Prostate gland (tissue), 2 donors: ENCODE results near the gene ABCB11. TPM values are rescaled to one million over a fixed set of nuclear protein-coding genes. Genes with fewer than 3 reads are reported as not detected.

Experiments used
- DNase-seq: peaks from one replicate; pipeline ENCODE4 v3.0.0-alpha.2; 2019; ENCODE audit warnings: low spot score
- H3K27ac ChIP-seq, 2 donors: fragments of 200-600 bp; sonication (generic); 2 replicates each; pipeline ENCODE4 v1.5.1; 2017 to 2019
- H3K27me3 ChIP-seq: fragments of 200-600 bp; sonication (generic); replicated peaks from 2 replicates; pipeline ENCODE4 v1.5.1; 2019; ENCODE audit not compliant: insufficient read depth
- H3K36me3 ChIP-seq, 2 donors: fragments of 200-600 bp; sonication (generic); 1 replicate in 1 of 2; 2 replicates in 1 of 2; pipeline versions ENCODE4 v1.5.1 to v1.8.1; 2017 to 2019
- H3K4me1 ChIP-seq: fragments of 200-600 bp; sonication (generic); replicated peaks from 2 replicates; pipeline ENCODE4 v1.5.1; 2019
- H3K4me3 ChIP-seq, 2 donors: fragments of 200-600 bp; sonication (generic); 2 replicates each; pipeline ENCODE4 v1.5.1; 2017 to 2019
- H3K9me3 ChIP-seq: fragments of 200-600 bp; sonication (generic); 2 replicates; pipeline ENCODE4 v1.5.1; 2017
- POLR2A ChIP-seq: fragments of 450-650 bp; IDR thresholded peaks from one replicate; pipeline ENCODE4 v1.6.1; 2016; ENCODE audit warnings: antibody characterized with exemption, mild to moderate bottlenecking
- POLR2AphosphoS5 ChIP-seq: sonication (generic); formaldehyde crosslinking; IDR thresholded peaks from one replicate; pipeline ENCODE4 v1.6.1; 2017; ENCODE audit warnings: antibody characterized with exemption
- WGBS: methylation state at CpG from one replicate; pipeline ENCODE4 v1.1.5; 2018; 5-methylcytosine and 5-hydroxymethylcytosine counted together
- intact Hi-C: fragments of 100-400 bp; cut with DNase I; formaldehyde crosslinking; loops from one replicate; pipeline ENCODE4 v1.14.2; 2022
- total RNA-seq, 2 donors: library from RNA; depleted of rRNA; stranded (reverse); fragments of >200 nt; gene quantifications; one replicate each; pipeline ENCODE4 v1.1.0, GENCODE V29; 2016
- TF ChIP-seq, protein P1 (sequence below), 4 experiments: fragments of 200-600 bp in 2 of 4; fragments of 450-650 bp in 2 of 4; sonication (generic) in 2 of 4; IDR thresholded peaks; 1 replicate in 3 of 4; 2 replicates in 1 of 4; pipeline ENCODE4 v1.5.1; 2016 to 2019; ENCODE audit warnings: antibody characterized with exemption in 4 of 4, mild to moderate bottlenecking in 2 of 4, moderate library complexity in 2 of 4

Gene ABCB11
- total RNA-seq, 2 donors from 2014 or later: 1.2 TPM; not detected in 1

DNA sequence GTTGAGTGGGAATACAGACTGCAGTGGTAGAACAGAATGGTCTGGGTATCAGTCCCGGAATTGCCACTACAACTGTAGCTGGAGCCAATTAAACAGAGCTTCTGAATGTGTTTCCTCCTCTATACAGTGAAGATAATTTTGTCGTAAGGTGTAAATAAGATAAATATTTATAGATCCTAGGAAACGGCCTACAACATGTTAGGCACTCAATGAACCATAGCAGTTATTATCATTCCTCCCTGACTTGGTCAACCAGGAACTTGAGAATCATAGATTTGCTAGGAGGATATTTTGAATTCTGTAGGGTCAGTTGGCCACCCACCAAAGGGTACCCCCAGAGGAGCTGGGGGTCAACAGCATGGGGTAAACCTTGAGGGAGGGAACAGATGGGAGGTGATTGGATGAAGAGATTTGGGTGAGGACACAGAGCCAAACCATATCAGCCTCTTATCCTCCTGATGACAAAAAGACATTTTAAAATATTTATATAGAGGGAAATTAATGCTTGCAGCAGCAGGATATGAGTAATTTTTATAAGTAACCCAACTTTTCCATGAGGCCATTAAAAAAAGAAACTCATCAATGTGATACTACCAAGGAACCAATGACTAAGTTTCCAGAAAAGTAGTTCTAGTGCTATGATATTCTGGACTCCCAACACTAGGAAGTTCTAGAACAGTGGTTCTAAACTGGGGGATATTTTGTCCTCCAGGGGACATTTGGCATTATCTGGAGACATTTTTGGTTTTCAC lies 42.3 kb upstream of the ABCB11 start:
- H3K36me3 ChIP-seq: no peaks in the 10 kb centered on the region
- 91% methylated on average over 3 of the region's 3 CpGs for WGBS
- H3K4me1 ChIP-seq: no peaks in the 10 kb centered on the region
- H3K27me3 ChIP-seq: no peaks in the 10 kb centered on the region
- intact Hi-C loops: no loop called here
- H3K27ac ChIP-seq: no peak overlapping the region
- no peak overlapping the region for H3K4me3 ChIP-seq
- no peak for DNase-seq
- H3K9me3 ChIP-seq: no peaks in the 10 kb centered on the region
- no peak for TF ChIP-seq POLR2AphosphoS5
- TF ChIP-seq, protein P1, sequence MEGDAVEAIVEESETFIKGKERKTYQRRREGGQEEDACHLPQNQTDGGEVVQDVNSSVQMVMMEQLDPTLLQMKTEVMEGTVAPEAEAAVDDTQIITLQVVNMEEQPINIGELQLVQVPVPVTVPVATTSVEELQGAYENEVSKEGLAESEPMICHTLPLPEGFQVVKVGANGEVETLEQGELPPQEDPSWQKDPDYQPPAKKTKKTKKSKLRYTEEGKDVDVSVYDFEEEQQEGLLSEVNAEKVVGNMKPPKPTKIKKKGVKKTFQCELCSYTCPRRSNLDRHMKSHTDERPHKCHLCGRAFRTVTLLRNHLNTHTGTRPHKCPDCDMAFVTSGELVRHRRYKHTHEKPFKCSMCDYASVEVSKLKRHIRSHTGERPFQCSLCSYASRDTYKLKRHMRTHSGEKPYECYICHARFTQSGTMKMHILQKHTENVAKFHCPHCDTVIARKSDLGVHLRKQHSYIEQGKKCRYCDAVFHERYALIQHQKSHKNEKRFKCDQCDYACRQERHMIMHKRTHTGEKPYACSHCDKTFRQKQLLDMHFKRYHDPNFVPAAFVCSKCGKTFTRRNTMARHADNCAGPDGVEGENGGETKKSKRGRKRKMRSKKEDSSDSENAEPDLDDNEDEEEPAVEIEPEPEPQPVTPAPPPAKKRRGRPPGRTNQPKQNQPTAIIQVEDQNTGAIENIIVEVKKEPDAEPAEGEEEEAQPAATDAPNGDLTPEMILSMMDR (IDR thresholded peaks at IDR 0.05): no peak
- TF ChIP-seq POLR2A: no peak

GRCh38 chr2:169072163-169072925 lies 41.2 kb upstream of the ABCB11 start:
- intact Hi-C loops: no loop called here
- H3K4me3 ChIP-seq: no peak overlapping the region
- 75% methylated on average over 4 of the region's 4 CpGs for WGBS
- no peaks in the 10 kb centered on the region for H3K27me3 ChIP-seq
- H3K36me3 ChIP-seq: no peaks in the 10 kb centered on the region
- no peak for TF ChIP-seq POLR2AphosphoS5
- TF ChIP-seq, protein P1 (IDR thresholded peaks at IDR 0.05): no peak
- TF ChIP-seq POLR2A: no peak
- H3K27ac ChIP-seq: no peak overlapping the region
- H3K9me3 ChIP-seq: no peaks in the 10 kb centered on the region
- no peak for DNase-seq
- no peaks in the 10 kb centered on the region for H3K4me1 ChIP-seq

- intact Hi-C loops: no loop called here
- no peaks in the 10 kb centered on the region for H3K4me1 ChIP-seq
- no peak for DNase-seq
- TF ChIP-seq POLR2AphosphoS5 (no peak), POLR2A (no peak)
- TF ChIP-seq, protein P1 (IDR thresholded peaks at IDR 0.05): no peak
- no peaks in the 10 kb centered on the region for H3K36me3 ChIP-seq
- no peaks in the 10 kb centered on the region for H3K9me3 ChIP-seq
- 79% methylated on average over 5 of the region's 5 CpGs for WGBS
- no peaks in the 10 kb centered on the region for H3K27me3 ChIP-seq
- no peak overlapping the region for H3K27ac ChIP-seq
- H3K4me3 ChIP-seq: no peak overlapping the region
Observed at GRCh38 chr2:169071455-169071854, 40.3 kb upstream of the ABCB11 start.

- Histone ChIP-seq H3K36me3 (no peaks in the 10 kb centered on the region), H3K27ac (no peak overlapping the region), H3K4me3 (no peak overlapping the region), H3K27me3 (no peaks in the 10 kb centered on the region), H3K9me3 (no peaks in the 10 kb centered on the region), H3K4me1 (no peaks in the 10 kb centered on the region)
- WGBS: 98% methylated on average over 2 of the region's 2 CpGs
- intact Hi-C loops: no loop called here
- DNase-seq: no peak
- no peak for TF ChIP-seq POLR2AphosphoS5
- no peak for TF ChIP-seq POLR2A
- TF ChIP-seq, protein P1 (IDR thresholded peaks at IDR 0.05): no peak
Observed at GRCh38 chr2:169069833-169070232, 38.7 kb upstream of the ABCB11 start.
